H9 (cell line): Measurements from ENCODE around the gene HRAS. TPM values are rescaled to one million over a fixed set of nuclear protein-coding genes. Genes with fewer than 3 reads are reported as not detected.
A peak's percentile ranks its signal among the peaks of the same experiment; 100 is the strongest.

Experiments
- DNase-seq: peaks from one replicate; pipeline ENCODE4 v3.0.0-alpha.2; 2017
- H2AFZ ChIP-seq: one replicate; pipeline ENCODE4 v1.6.1; 2013; ENCODE audit warnings: mild to moderate bottlenecking, low read length, control low read depth, moderate library complexity
- H2AK5ac ChIP-seq: 2 replicates; pipeline ENCODE4 v1.6.1; 2013; ENCODE audit warnings: low read length, control low read depth, mixed read lengths; ENCODE audit not compliant: insufficient read length
- H2BK120ac ChIP-seq: one replicate; pipeline ENCODE4 v1.6.1; 2013; ENCODE audit warnings: low read depth, mild to moderate bottlenecking, low read length, control low read depth, inconsistent platforms; ENCODE audit not compliant: poor library complexity, severe bottlenecking
- H2BK12ac ChIP-seq: 2 replicates; pipeline ENCODE4 v1.6.1; 2013; ENCODE audit warnings: low read length, control low read depth, mixed read lengths, low read depth; ENCODE audit not compliant: insufficient read length
- H2BK15ac ChIP-seq: 2 replicates; pipeline ENCODE4 v1.6.1; 2013; ENCODE audit warnings: low read depth, low read length, control low read depth
- H2BK20ac ChIP-seq: one replicate; pipeline ENCODE4 v1.6.1; 2013; ENCODE audit warnings: low read depth, mild to moderate bottlenecking, low read length, control low read depth, inconsistent platforms; ENCODE audit not compliant: poor library complexity, severe bottlenecking
- H2BK5ac ChIP-seq: 2 replicates; pipeline ENCODE4 v1.6.1; 2013; ENCODE audit warnings: low read length, control low read depth, mixed read lengths; ENCODE audit not compliant: insufficient read length
- H3K14ac ChIP-seq: 2 replicates; pipeline ENCODE4 v1.6.1; 2013; ENCODE audit warnings: low read length, control low read depth; ENCODE audit not compliant: insufficient read depth
- H3K18ac ChIP-seq: 2 replicates; pipeline ENCODE4 v1.6.1; 2013; ENCODE audit warnings: low read depth, mild to moderate bottlenecking, mixed read lengths, low read length, control low read depth; ENCODE audit not compliant: insufficient read length
- H3K23ac ChIP-seq: 2 replicates; pipeline ENCODE4 v1.6.1; 2013; ENCODE audit warnings: low read length, control low read depth, mixed read lengths, low read depth; ENCODE audit not compliant: insufficient read length
- H3K23me2 ChIP-seq: 2 replicates; pipeline ENCODE4 v1.6.1; 2013; ENCODE audit warnings: low read depth, mild to moderate bottlenecking, mixed read lengths, low read length, control low read depth; ENCODE audit not compliant: insufficient read length, poor library complexity, severe bottlenecking
- H3K27ac ChIP-seq: 2 replicates; pipeline ENCODE4 v1.5.1; 2013; ENCODE audit warnings: low read length, control low read depth, mixed read lengths, low read depth; ENCODE audit not compliant: insufficient read length
- H3K27me3 ChIP-seq: 2 replicates; pipeline ENCODE4 v1.6.1; 2013; ENCODE audit warnings: low read length, control low read depth, inconsistent platforms; ENCODE audit not compliant: insufficient read depth
- H3K4ac ChIP-seq: 2 replicates; pipeline ENCODE4 v1.6.1; 2013; ENCODE audit warnings: low read depth, mild to moderate bottlenecking, control low read depth, inconsistent platforms, low read length, moderate library complexity
- H3K4me1 ChIP-seq: 2 replicates; pipeline ENCODE4 v1.6.1; 2013; ENCODE audit warnings: low read length, control low read depth, inconsistent platforms; ENCODE audit not compliant: insufficient read depth
- H3K4me2 ChIP-seq: 2 replicates; pipeline ENCODE4 v1.6.1; 2013; ENCODE audit warnings: low read length, control low read depth, mixed read lengths; ENCODE audit not compliant: insufficient read length, insufficient read depth
- H3K56ac ChIP-seq: 2 replicates; pipeline ENCODE4 v1.6.1; 2013; ENCODE audit warnings: low read depth, mild to moderate bottlenecking, mixed read lengths, low read length, control low read depth; ENCODE audit not compliant: insufficient read length
- H3K79me1 ChIP-seq: 2 replicates; pipeline ENCODE4 v1.6.1; 2013; ENCODE audit warnings: low read depth, mild to moderate bottlenecking, moderate library complexity, low read length, control low read depth, inconsistent platforms; ENCODE audit not compliant: insufficient read depth, poor library complexity, severe bottlenecking
- H3K79me2 ChIP-seq: 2 replicates; pipeline ENCODE4 v1.6.1; 2013; ENCODE audit warnings: low read length, control low read depth, inconsistent platforms; ENCODE audit not compliant: insufficient read depth
- H3K9ac ChIP-seq: 2 replicates; pipeline ENCODE4 v1.6.1; 2013; ENCODE audit warnings: low read length, control low read depth, mixed read lengths; ENCODE audit not compliant: insufficient read length; ENCODE audit errors: extremely low read depth
- H3K9me3 ChIP-seq: one replicate; pipeline ENCODE4 v1.6.1; 2013; ENCODE audit warnings: low read depth, low read length, inconsistent platforms; ENCODE audit not compliant: control insufficient read depth
- H3T11ph ChIP-seq: one replicate; pipeline ENCODE4 v1.6.1; 2013; ENCODE audit warnings: mild to moderate bottlenecking, low read length, control low read depth, inconsistent platforms
- H4K20me1 ChIP-seq: one replicate; pipeline ENCODE4 v1.6.1; 2013; ENCODE audit not compliant: control insufficient read depth, insufficient read length, insufficient read depth
- H4K5ac ChIP-seq: 2 replicates; pipeline ENCODE4 v1.6.1; 2013; ENCODE audit warnings: low read depth, mild to moderate bottlenecking, mixed read lengths, low read length, control low read depth; ENCODE audit not compliant: insufficient read length
- H4K8ac ChIP-seq: replicated peaks from 2 replicates; pipeline ENCODE4 v1.6.1; 2013; ENCODE audit warnings: low read length, control low read depth, mixed read lengths, low read depth; ENCODE audit not compliant: insufficient read length
- H4K91ac ChIP-seq: 2 replicates; pipeline ENCODE4 v1.6.1; 2013; ENCODE audit warnings: low read depth, mild to moderate bottlenecking, moderate library complexity, mixed read lengths, low read length, control low read depth; ENCODE audit not compliant: insufficient read length
- H3K27ac Mint-ChIP-seq, 3 experiments: 2 replicates in 2 of 3; 3 replicates in 1 of 3; pipeline ENCODE4 v1.8.0; 2020 to 2021; ENCODE audit warnings: mixed read lengths in 3 of 3, mild to moderate bottlenecking in 1 of 3, moderate library complexity in 1 of 3
- H3K27me3 Mint-ChIP-seq: 2 replicates; pipeline ENCODE4 v1.8.0; 2021; ENCODE audit warnings: low read depth, mild to moderate bottlenecking, moderate library complexity, mixed read lengths
- H3K36me3 Mint-ChIP-seq, 3 experiments: 2 replicates in 2 of 3; 3 replicates in 1 of 3; pipeline ENCODE4 v1.8.0; 2020 to 2021; ENCODE audit warnings: low read depth in 3 of 3, mixed read lengths in 3 of 3; ENCODE audit not compliant: insufficient read depth in 1 of 3
- H3K4me1 Mint-ChIP-seq, 2 experiments: 2 replicates each; pipeline ENCODE4 v1.8.0; 2020; ENCODE audit warnings: mixed read lengths in 2 of 2
- H3K4me3 Mint-ChIP-seq, 2 experiments: 2 replicates in 1 of 2; 3 replicates in 1 of 2; pipeline ENCODE4 v1.8.0; 2020 to 2021; ENCODE audit warnings: mild to moderate bottlenecking in 2 of 2, mixed read lengths in 2 of 2, moderate library complexity in 1 of 2
- H3K9me3 Mint-ChIP-seq, 2 experiments: 2 replicates in 1 of 2; 3 replicates in 1 of 2; pipeline ENCODE4 v1.8.0; 2020; ENCODE audit warnings: mild to moderate bottlenecking in 2 of 2, mixed read lengths in 2 of 2, moderate library complexity in 1 of 2
- WGBS: extraction: QIAGEN DNeasy Blood & Tissue Kit; methylation state at CpG from one replicate; pipeline ENCODE4 v1.1.7; 2013; ENCODE audit warnings: missing lambda C conversion rate, low lambda C conversion rate, mixed read lengths; ENCODE audit not compliant: insufficient read length; ENCODE audit errors: extremely low coverage; 5-methylcytosine and 5-hydroxymethylcytosine counted together
- total RNA-seq: library from RNA; stranded (reverse); gene quantifications from 2 replicates; pipeline ENCODE4 v1.2.1, GENCODE V29; 2021
- TF ChIP-seq, protein P1 (sequence below): fragments of 200-600 bp; sonication (generic); conservative IDR thresholded peaks from 3 replicates; pipeline ENCODE4 v1.8.0; 2021; ENCODE audit warnings: antibody characterized with exemption, mild to moderate bottlenecking

Gene HRAS
- total RNA-seq, 1 experiment from 2014 or later, result 61.8 TPM

DNA sequence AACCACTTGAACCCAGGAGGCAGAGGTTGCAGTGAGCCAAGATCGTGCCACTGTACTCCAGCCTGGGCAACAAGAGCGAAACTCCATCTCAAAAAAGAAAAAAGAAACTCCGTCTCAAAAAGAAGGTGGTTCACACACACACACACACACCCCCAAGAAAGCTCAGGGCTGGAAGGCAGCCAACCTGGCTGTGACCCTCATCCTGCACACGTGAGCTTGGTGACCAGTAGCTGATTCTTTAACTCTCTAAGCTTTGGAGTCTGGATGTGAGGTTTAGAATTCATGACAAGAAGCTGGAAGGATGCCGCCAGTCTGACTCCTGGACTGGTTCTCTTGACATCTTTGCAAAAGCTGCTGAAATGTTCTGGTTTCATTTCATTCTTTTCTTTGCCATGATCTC, 26.4 kb downstream of the HRAS start:
- peaks cover 22 to 32% (median 22%) of the 10 kb centered on the region in 3 experiments for H3K36me3 Mint-ChIP-seq

More for the DNA sequence above, 26.4 kb downstream of the HRAS start:
- DNase-seq, result no peak
- Histone ChIP-seq H4K5ac (no peak overlapping the region), H2BK5ac (no peak overlapping the region), H3K56ac (no peak overlapping the region), H4K20me1 (no peaks in the 10 kb centered on the region), H3K79me2 (peaks cover 2% of the 10 kb centered on the region; the same call in 1 of the 2 replicates), H3K79me1 (no peaks in the 10 kb centered on the region), H3K9me3 (no peaks in the 10 kb centered on the region), H3K4ac (no peak overlapping the region), H4K8ac (no peak overlapping the region), H3K14ac (no peak overlapping the region), H2BK15ac (no peak overlapping the region), H3K18ac (no peak overlapping the region), H4K91ac (no peak overlapping the region), H2BK12ac (no peak overlapping the region), H2BK20ac (no peak overlapping the region), H3K9ac (no peak overlapping the region), H2AK5ac (no peak overlapping the region), H3K23me2 (peaks cover 16% of the 10 kb centered on the region), H3K23ac (no peak overlapping the region), H3K4me2 (no peak overlapping the region), H3K27me3 (no peaks in the 10 kb centered on the region; the same call in 1 of the 2 replicates), H3T11ph (no peak overlapping the region), H3K4me1 (no peaks in the 10 kb centered on the region), H2BK120ac (no peak overlapping the region), H3K27ac (no peak overlapping the region), H2AFZ (no peak overlapping the region)
- peaks cover 3 to 9% of the 10 kb centered on the region in 2 experiments; a peak in 2 of 4 replicates for H3K4me1 Mint-ChIP-seq
- peak overlapping the region; percentile 34 to 61; a peak in 4 of 5 replicates for H3K4me3 Mint-ChIP-seq
- H3K9me3 Mint-ChIP-seq, result no peaks in the 10 kb centered on the region
- TF ChIP-seq, protein P1, sequence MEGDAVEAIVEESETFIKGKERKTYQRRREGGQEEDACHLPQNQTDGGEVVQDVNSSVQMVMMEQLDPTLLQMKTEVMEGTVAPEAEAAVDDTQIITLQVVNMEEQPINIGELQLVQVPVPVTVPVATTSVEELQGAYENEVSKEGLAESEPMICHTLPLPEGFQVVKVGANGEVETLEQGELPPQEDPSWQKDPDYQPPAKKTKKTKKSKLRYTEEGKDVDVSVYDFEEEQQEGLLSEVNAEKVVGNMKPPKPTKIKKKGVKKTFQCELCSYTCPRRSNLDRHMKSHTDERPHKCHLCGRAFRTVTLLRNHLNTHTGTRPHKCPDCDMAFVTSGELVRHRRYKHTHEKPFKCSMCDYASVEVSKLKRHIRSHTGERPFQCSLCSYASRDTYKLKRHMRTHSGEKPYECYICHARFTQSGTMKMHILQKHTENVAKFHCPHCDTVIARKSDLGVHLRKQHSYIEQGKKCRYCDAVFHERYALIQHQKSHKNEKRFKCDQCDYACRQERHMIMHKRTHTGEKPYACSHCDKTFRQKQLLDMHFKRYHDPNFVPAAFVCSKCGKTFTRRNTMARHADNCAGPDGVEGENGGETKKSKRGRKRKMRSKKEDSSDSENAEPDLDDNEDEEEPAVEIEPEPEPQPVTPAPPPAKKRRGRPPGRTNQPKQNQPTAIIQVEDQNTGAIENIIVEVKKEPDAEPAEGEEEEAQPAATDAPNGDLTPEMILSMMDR, result no peak
- H3K27me3 Mint-ChIP-seq, result no peaks in the 10 kb centered on the region; the same call in none of the 2 replicates
- WGBS, result no CpG with 5 or more reads among the region's 5 CpGs
- H3K27ac Mint-ChIP-seq, result no peak overlapping the region
